ENCODE measurements around the gene SLC6A8. TPM values are rescaled to one million over a fixed set of nuclear protein-coding genes. Genes with fewer than 3 reads are reported as not detected.
"Not testable (repeated sequence)": the region's sequence is repeated elsewhere in the genome, so short reads cannot be mapped to it uniquely, and the experiment has no call there.

SLC6A8 gene
- total RNA-seq, 1 experiment from 2014 or later, result 45.3 TPM

- no TSS peak for BruUV-seq (replicated peaks)
- Histone ChIP-seq H3K4me2 (ENCODE audit: low read length) (no peak overlapping the region), H2AFZ (ENCODE audit: low read length) (no peak overlapping the region), H3K4me1 (ENCODE audit: insufficient read depth, low read length) (no peaks in the 10 kb centered on the region), H4K20me1 (ENCODE audit: low read length) (no peaks in the 10 kb centered on the region), H3K4me3 (ENCODE audit: low read length) (no peak overlapping the region), H3K9ac (ENCODE audit: low read length) (no peak overlapping the region), H3K36me3 (ENCODE audit: low read depth, low read length) (peaks cover 4% of the 10 kb centered on the region; the same call in 1 of the 2 replicates), H3K9me3 (ENCODE audit: low read length) (no peaks in the 10 kb centered on the region), H3K27ac (ENCODE audit: low read length) (no peak overlapping the region), H3F3A (ENCODE audit: low read length, unreplicated experiment) (no peaks in the 10 kb centered on the region), H3K79me2 (ENCODE audit: low read length) (no peaks in the 10 kb centered on the region), H3K9me2 (replicated peaks; ENCODE audit: low read length) (no peaks in the 10 kb centered on the region), H3K27me3 (ENCODE audit: low read length) (no peaks in the 10 kb centered on the region)
- TF ChIP-seq CTCF (conservative IDR thresholded peaks at IDR 0.05; ENCODE audit: low read depth, low read length), result no peak
- TF ChIP-seq EZH2phosphoT487 (IDR thresholded peaks at IDR 0.05; ENCODE audit: borderline replicate concordance, low read length), result no peak
- no peak for TF ChIP-seq EZH2 (IDR thresholded peaks at IDR 0.05; ENCODE audit: low read length, unreplicated experiment)
- no peak for ATAC-seq
- ChIA-PET POLR2A (ENCODE audit: unreplicated experiment) (no interaction called here), CTCF (no interaction called here)
- DNase-seq, result no peak
- intact Hi-C loops (cut with micrococcal nuclease), result no loop called here
Measured at GRCh38 chrX:153740631-153741222, 53.0 kb downstream of the SLC6A8 start.

- no peaks in the 10 kb centered on the region for H4K20me1 ChIP-seq (ENCODE audit: low read length)
- BruUV-seq (replicated peaks), result no TSS peak
- no peak overlapping the region for H2AFZ ChIP-seq (ENCODE audit: low read length)
- H3K4me1 ChIP-seq (ENCODE audit: insufficient read depth, low read length), result no peaks in the 10 kb centered on the region
- no peak overlapping the region for H3K27ac ChIP-seq (ENCODE audit: low read length)
- no peaks in the 10 kb centered on the region for H3K9me2 ChIP-seq (replicated peaks; ENCODE audit: low read length)
- ChIA-PET POLR2A (ENCODE audit: unreplicated experiment) (no interaction called here), CTCF (no interaction called here)
- TF ChIP-seq EZH2 (IDR thresholded peaks at IDR 0.05; ENCODE audit: low read length, unreplicated experiment) (no peak), EZH2phosphoT487 (IDR thresholded peaks at IDR 0.05; ENCODE audit: borderline replicate concordance, low read length) (no peak), CTCF (conservative IDR thresholded peaks at IDR 0.05; ENCODE audit: low read depth, low read length) (no peak)
- no peak overlapping the region for H3K9ac ChIP-seq (ENCODE audit: low read length)
- no peak for ATAC-seq
- intact Hi-C loops (cut with micrococcal nuclease), result no loop called here
- H3K9me3 ChIP-seq (ENCODE audit: low read length), result no peaks in the 10 kb centered on the region
- DNase-seq, result no peak
- no peak overlapping the region for H3K4me2 ChIP-seq (ENCODE audit: low read length)
- no peaks in the 10 kb centered on the region for H3K79me2 ChIP-seq (ENCODE audit: low read length)
- no peaks in the 10 kb centered on the region for H3F3A ChIP-seq (ENCODE audit: low read length, unreplicated experiment)
- peaks cover 4% of the 10 kb centered on the region; the same call in 1 of the 2 replicates for H3K36me3 ChIP-seq (ENCODE audit: low read depth, low read length)
- H3K4me3 ChIP-seq (ENCODE audit: low read length), result no peak overlapping the region
- H3K27me3 ChIP-seq (ENCODE audit: low read length), result no peaks in the 10 kb centered on the region
Measured at GRCh38 chrX:153741446-153741845, 53.7 kb downstream of the SLC6A8 start.

- H3K9ac ChIP-seq (ENCODE audit: low read length); H3F3A ChIP-seq (ENCODE audit: low read length, unreplicated experiment); DNase-seq; BruUV-seq (replicated peaks); H3K4me2 ChIP-seq (ENCODE audit: low read length); intact Hi-C loops (cut with micrococcal nuclease); H3K27ac ChIP-seq (ENCODE audit: low read length); H3K36me3 ChIP-seq (ENCODE audit: low read depth, low read length); H4K20me1 ChIP-seq (ENCODE audit: low read length); H3K9me2 ChIP-seq (replicated peaks; ENCODE audit: low read length); H3K4me1 ChIP-seq (ENCODE audit: insufficient read depth, low read length); H2AFZ ChIP-seq (ENCODE audit: low read length); H3K79me2 ChIP-seq (ENCODE audit: low read length); H3K27me3 ChIP-seq (ENCODE audit: low read length); H3K4me3 ChIP-seq (ENCODE audit: low read length); CTCF ChIA-PET; ATAC-seq; H3K9me3 ChIP-seq (ENCODE audit: low read length): not testable (repeated sequence)
- POLR2A ChIA-PET (ENCODE audit: unreplicated experiment), result interaction anchor here (0.6 kb wide), 1 partner anchor 32 kb away, joined by 3 read pairs; no protein-coding TSS in a partner anchor
Measured at GRCh38 chrX:153742111-153742510, 54.4 kb downstream of the SLC6A8 start.

DNA sequence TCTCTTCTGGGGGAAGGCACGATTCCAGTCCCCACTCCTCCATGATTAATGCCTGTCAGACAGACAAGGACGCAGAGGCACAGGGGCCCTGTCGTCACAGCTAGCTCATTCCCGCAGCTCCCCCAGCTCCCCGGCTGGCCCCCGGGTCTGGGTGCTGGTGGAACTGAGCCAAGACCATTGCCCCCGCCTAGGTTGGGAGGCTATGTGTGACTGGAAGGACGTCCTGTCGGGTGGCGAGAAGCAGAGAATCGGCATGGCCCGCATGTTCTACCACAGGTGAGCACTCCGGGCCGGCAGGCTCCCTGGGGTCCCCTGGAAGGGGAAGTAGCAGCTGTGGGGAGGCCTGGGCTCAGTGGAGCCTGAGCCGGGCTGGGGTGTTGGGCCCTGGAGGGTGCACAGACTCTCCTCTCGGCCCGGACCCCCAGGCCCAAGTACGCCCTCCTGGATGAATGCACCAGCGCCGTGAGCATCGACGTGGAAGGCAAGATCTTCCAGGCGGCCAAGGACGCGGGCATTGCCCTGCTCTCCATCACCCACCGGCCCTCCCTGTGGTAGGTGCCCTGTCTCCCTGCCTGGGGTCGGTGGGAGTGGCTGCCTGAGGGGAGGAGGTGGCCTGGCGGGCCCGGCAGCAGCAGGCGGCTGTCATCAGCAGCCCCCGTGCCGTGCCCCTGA is 55.2 kb downstream of the SLC6A8 start:
- POLR2A ChIA-PET (ENCODE audit: unreplicated experiment), result interaction anchor here (0.6 kb wide), 1 partner anchor 33 kb away, joined by 3 read pairs; no protein-coding TSS in a partner anchor
- DNase-seq; H3K27me3 ChIP-seq (ENCODE audit: low read length); H3K79me2 ChIP-seq (ENCODE audit: low read length); H3K4me2 ChIP-seq (ENCODE audit: low read length); H3F3A ChIP-seq (ENCODE audit: low read length, unreplicated experiment); BruUV-seq (replicated peaks); H4K20me1 ChIP-seq (ENCODE audit: low read length); H3K27ac ChIP-seq (ENCODE audit: low read length); H2AFZ ChIP-seq (ENCODE audit: low read length); H3K9ac ChIP-seq (ENCODE audit: low read length); H3K36me3 ChIP-seq (ENCODE audit: low read depth, low read length); H3K4me3 ChIP-seq (ENCODE audit: low read length); H3K4me1 ChIP-seq (ENCODE audit: insufficient read depth, low read length); CTCF ChIA-PET; H3K9me3 ChIP-seq (ENCODE audit: low read length); H3K9me2 ChIP-seq (replicated peaks; ENCODE audit: low read length); ATAC-seq; intact Hi-C loops (cut with micrococcal nuclease): not testable (repeated sequence)
